Activated naive CD4-positive, alpha-beta T cell treated with anti-CD3 and anti-CD28 coated beads, Interleukin-2, amount 50 U/mL, for 72 hours (primary cell): ENCODE measurements around the gene PLA2G15. TPM values are rescaled to one million over a fixed set of nuclear protein-coding genes. Genes with fewer than 3 reads are reported as not detected.
A peak's percentile ranks its signal among the peaks of the same experiment; 100 is the strongest.

Experiments used
- ATAC-seq, 2 donors: fragments of 150-1000 bp; cut with Tn5 transposase; 2 replicates each; pipeline ENCODE4 v1.10.0; 2021; ENCODE audit warnings: mild to moderate bottlenecking in 2 of 2, moderate library complexity in 2 of 2
- DNase-seq, 2 donors: peaks; one replicate each; pipeline ENCODE4 v3.0.0; 2021 to 2022; ENCODE audit warnings: low spot score in 2 of 2
- H3K27ac Mint-ChIP-seq, 2 donors: one replicate each; pipeline ENCODE4 v1.8.0; 2022; ENCODE audit warnings: mild to moderate bottlenecking in 2 of 2, mixed read lengths in 2 of 2
- H3K36me3 Mint-ChIP-seq, 2 donors: one replicate each; pipeline ENCODE4 v1.8.0; 2022; ENCODE audit warnings: mixed read lengths in 2 of 2
- H3K9me3 Mint-ChIP-seq, 2 donors: one replicate each; pipeline ENCODE4 v1.8.0; 2022; ENCODE audit warnings: mixed read lengths in 2 of 2
- total RNA-seq, 2 donors: library from RNA; stranded (reverse); gene quantifications; one replicate each; pipeline ENCODE4 v1.2.3, GENCODE V29; 2022

Gene PLA2G15
- total RNA-seq, 2 donors from 2014 or later: 9.7 to 9.8 TPM

DNA sequence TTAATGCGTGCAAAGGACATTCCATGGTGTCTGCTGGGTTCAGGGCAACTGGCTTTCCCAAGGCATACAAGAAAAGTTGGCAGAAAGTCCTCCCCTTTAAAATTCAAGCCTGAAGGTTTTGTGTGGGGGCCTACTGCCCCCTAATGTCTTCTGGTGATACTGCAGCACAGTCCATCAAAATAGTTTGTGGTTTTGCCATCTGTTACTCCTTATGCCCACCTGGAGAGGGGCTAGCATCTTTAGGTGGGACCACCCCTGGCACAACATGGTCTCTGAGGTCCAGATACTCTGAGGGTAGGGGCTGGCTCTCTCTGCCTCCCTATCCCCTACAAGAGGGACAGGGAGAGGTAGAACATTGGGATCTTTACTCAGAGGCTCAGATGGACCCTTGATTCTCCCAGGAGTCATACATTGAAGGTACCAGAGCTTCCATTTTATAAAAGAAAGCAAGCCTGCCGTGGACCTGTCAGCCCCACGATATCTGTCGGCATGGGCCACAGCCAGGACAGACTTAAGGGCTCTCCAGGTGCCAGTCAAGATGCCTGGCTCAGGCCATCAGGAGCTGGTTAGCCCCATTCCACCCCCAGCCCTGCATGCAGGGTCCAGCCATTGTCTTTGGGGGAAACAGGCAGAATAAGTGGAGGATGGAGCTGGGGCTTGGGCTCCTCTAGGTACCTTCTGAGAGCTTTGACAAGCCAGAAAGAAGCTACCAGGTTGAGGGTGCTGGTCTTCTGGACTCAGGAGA is 15.6 kb upstream of the PLA2G15 start:
- H3K9me3 Mint-ChIP-seq: no peaks in the 10 kb centered on the region

DNA sequence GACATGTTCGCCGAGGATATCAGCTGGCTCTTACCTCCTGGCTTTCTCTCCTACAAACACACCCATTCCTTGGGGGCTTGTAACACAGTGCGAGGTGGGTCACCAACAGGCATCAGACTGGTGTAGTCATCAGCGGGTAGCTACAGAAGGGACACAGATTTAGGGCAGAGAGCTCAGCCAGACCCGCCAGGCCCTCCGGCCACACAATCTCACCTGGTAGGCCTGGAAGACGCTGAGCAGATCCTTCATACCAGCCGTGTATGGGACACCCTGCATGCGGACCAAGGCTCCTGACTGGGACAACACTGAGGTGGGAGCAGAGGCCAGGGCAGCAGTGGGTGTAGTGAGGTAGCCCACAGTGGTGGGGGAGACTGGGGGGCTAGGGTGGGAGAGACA is 15.0 kb upstream of the PLA2G15 start:
- no peak for ATAC-seq
- no peaks in the 10 kb centered on the region for H3K36me3 Mint-ChIP-seq
- no peak overlapping the region for H3K27ac Mint-ChIP-seq
- DNase-seq: no peak
- H3K9me3 Mint-ChIP-seq: no peaks in the 10 kb centered on the region

More for the DNA sequence above, 15.6 kb upstream of the PLA2G15 start:
- DNase-seq (peak in 1 of 2 donors; percentile 59), ATAC-seq (no peak)
- Mint-ChIP-seq H3K36me3 (no peaks in the 10 kb centered on the region), H3K27ac (peak overlapping the region; percentile 49 to 78)

DNA sequence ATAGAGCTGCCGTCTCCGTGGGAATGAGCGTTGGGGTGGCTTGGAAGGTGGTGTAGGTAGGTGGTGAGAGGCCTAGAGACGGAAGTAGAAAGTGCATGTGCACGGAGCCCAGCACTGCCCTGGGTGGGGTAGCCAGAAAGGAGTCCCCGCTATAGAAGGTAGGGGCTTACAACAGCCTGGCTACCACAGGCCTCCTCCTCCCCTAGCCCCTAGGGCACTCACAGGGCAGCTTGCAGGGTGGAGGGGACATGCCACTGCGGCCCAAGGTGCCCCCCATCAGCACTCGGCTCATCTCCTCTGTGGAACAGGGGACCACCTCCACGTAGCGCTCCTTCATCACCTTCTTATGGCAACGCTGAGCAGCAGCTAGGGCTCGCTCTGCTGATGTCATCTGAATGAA is 14.2 kb upstream of the PLA2G15 start:
- Mint-ChIP-seq H3K27ac (no peak overlapping the region), H3K36me3 (no peaks in the 10 kb centered on the region), H3K9me3 (no peaks in the 10 kb centered on the region)
- DNase-seq (no peak), ATAC-seq (no peak)

DNA sequence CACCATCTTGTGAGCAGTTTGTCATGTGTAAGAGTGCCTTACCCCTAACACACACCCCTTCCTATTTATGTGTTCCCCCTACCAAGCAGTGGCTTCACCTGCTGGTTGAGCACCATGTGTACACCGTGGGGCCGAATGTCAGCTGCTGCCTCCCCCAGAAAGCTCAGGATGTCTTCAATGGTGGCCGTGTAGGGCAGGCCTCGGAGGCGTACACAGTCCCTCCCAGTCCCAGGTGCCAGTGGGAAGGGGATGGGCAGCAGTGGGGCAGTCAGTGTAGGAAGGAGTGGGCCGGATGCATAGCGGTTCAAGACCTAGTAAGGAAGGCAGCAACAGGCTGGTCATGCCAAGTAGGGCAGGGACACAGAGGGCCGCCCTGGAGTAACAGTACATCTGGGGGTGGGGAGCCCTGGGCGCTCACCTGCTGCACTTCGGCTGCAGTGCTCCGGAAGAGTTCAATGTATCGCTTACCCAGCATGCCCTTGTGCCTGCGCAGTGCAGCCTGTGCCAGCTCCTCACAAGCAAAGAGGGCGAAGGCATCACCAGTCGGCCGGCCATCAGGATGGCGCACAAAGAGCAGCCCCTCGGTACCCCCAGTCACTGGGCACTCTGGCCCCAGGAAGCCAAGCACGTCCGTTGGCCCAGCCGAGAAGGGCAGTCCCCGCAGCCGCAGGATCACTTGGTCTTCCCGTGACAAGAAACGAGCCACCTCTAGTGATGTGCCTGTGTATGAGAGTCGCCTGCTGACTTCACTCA is 13.6 kb upstream of the PLA2G15 start:
- DNase-seq: no peak
- ATAC-seq: no peak
- Mint-ChIP-seq H3K27ac (peak overlapping the region in 1 of 2 donors; percentile 41), H3K9me3 (no peaks in the 10 kb centered on the region), H3K36me3 (no peaks in the 10 kb centered on the region)

DNA sequence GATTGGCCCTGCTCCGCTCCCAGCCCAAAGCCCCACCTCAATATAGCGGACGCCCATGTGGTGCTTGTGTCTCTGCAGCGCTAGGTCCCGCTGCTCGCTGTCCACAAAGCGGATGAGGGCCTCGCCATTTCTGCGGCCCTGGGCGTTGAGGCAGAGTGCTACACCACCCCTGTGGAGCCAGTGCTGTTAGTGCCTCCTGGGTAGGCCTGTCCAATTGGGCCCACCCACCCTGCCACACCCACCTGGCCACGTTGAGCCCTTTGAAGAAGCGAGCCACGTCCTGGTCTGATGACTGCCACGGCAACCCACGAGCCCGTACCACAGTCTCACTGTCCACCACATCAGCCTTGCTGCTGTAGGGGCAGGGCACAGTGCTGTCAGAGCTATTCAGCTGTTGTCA is 12.8 kb upstream of the PLA2G15 start:
- ATAC-seq: no peak
- Mint-ChIP-seq H3K27ac (peak overlapping the region in 1 of 2 donors; percentile 41), H3K36me3 (no peaks in the 10 kb centered on the region), H3K9me3 (no peaks in the 10 kb centered on the region)
- no peak for DNase-seq

DNA sequence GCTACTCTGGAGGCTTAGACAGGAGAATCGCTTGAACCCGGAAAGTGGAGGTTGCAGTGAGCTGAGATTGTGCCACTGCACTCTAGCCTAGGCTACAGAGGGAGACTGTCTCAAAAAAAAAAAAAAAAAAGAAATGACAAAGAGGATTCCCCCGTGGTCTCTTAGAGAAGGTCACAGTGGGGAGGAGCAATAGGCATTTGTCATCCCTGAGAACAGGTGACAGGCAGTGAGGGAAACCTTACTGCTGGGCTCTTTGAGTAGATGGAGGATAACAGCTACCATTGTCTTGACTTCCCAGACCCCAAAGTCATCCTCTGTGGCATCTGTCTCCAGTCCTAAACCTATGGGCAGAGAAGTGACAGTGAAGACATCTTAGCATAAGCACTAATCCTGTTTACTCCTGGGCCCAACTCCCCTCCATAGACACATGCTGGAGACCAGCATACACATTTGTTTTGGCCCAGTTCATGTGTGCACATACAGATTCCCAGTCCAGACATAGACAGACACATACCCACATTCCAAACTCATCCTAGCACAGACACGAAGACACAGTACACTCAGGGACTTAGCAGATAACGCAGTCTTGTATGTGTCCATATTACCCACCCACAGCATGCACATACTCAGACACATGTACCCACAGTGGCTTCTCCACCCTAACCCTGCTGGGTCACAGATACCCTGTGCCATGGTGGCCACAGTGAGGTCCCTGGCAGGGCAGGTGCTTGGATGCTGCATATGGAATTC is 11.9 kb upstream of the PLA2G15 start:
- Mint-ChIP-seq H3K36me3 (no peaks in the 10 kb centered on the region), H3K27ac (peak overlapping the region; percentile 2 to 31), H3K9me3 (no peaks in the 10 kb centered on the region)
- ATAC-seq (peak in 1 of 2 donors; percentile 41), DNase-seq (no peak)

DNA sequence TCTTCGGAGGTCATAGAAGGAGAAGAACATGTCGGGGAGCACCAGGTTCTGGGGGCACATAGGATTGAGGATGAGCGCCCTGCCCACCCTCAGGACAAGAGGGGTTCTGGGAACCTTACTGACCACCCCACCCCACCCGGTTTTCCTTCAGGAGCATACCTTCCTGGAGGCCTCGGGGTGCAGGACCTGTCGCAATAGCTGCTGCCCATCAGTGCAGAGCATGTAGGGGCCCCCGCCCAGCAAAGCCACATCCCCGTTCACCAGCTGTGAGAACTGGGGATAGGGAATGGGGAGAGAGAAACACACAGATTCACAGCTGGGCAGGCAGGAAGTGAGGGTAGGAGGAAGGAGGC is 11.4 kb upstream of the PLA2G15 start:
- DNase-seq (no peak), ATAC-seq (no peak)
- no peaks in the 10 kb centered on the region for H3K9me3 Mint-ChIP-seq
- H3K36me3 Mint-ChIP-seq: no peaks in the 10 kb centered on the region
- H3K27ac Mint-ChIP-seq: peak overlapping the region in 1 of 2 donors; percentile 2

DNA sequence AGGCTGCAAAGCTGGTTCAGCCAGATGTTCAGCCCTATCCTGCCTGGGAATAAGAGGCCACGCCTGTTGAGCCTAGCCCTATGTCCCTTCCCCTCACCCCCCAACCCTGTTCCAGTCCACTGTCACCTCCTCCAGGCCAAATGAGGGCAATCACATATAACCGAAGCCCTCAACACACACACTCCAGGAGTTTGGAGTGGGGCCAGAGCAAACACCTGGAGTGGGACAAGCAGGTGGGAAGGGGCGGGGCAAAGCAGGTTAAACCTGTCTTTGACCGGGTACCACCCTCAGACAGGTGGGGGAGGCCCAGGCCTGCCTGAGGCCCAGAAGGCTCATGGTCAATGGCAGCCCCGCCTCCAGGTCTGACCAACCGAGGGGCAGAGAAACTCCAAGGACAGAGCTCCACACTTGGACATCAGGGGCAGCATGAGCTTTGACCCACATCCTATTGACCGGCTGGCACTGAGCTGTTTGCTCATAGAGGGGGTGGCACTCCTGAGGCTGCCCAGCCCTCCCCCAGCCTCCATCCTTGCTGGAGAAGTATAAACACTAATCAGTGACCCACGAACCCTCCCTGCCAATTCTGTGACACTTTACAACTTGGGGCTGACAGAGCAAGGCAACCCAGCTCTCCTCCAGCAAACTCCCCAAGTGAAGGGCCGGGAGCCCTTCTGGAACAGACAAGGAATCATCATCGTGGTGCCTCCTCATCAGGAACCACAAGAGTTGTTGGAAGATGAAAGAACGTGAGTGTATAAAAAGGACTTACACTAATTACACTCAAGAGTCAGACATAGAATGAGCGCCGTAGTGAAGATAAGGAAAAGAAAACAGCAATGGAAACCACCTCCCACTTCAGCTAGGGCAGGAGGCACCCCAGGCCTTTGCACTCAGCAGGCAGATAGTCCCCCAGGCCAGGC is 10.7 kb upstream of the PLA2G15 start:
- DNase-seq: no peak

DNA sequence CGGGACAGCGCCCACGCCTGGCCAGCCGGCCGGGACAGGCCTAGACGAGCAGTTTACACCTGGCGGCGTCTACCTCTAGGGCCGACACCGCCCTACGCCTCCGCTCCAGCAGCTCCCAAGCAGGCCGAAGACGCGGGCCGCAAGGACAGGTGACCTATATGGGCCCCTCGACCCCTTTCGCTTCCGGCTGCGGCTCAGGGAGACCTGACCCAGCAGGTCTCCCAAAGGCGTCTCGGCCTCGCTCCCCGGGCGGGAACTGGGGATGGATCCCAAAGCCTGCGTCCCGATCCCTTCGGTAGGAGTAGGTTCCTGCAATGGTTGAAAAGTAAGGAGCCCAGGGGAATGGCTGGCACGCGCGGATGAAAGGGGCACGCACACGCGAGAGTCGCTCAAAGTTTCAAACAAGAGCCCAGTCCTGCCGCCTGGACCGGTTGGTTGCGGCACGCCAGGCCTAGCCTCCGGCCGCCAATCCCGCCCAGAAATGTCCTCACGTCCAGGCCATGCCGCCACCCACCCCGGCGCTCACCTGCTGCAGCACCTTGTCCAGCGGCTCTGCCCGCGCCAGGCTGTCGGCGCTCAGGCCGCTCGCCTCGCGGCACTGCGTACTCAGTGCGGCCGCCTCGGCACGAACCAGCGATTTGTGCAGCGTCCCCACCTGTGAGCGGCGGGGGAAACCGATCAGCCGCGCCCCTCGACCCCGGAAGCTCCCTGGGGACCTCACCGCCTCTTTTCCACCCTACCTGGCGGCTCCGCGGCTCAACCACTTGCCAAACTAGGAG is 9.9 kb upstream of the PLA2G15 start:
- DNase-seq (no peak), ATAC-seq (no peak)
- no peaks in the 10 kb centered on the region for H3K9me3 Mint-ChIP-seq
- no peak overlapping the region for H3K27ac Mint-ChIP-seq
- H3K36me3 Mint-ChIP-seq: no peaks in the 10 kb centered on the region

More for the DNA sequence above, 10.7 kb upstream of the PLA2G15 start:
- Mint-ChIP-seq H3K27ac (peak overlapping the region in 1 of 2 donors; percentile 1), H3K9me3 (no peaks in the 10 kb centered on the region), H3K36me3 (no peaks in the 10 kb centered on the region)
- ATAC-seq: no peak

DNA sequence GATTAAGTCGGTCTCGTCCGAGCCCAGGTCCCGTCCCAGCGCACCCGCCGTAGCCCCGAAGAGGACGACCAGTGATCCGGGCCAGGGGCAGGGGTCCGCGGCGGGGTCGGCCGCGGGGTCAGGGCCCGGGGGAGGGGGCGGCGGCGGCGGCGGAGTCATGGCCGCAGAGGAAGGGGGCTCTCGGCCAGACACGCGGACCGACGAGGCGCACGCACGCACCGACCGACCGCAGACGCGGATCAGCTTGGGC is 9.4 kb upstream of the PLA2G15 start, which contains the start of gene ESRP2:
Gene ESRP2 (minus strand): TSS at position 241 of the 250 bp plus-strand sequence. CDS start 82 bp downstream, at position 159.
- DNase-seq (no peak), ATAC-seq (no peak)
- H3K27ac Mint-ChIP-seq: peak within 1 kb of the TSS; percentile 30 to 79
- H3K36me3 Mint-ChIP-seq: no peaks in the 10 kb centered on the region
- no peaks in the 10 kb centered on the region for H3K9me3 Mint-ChIP-seq

DNA sequence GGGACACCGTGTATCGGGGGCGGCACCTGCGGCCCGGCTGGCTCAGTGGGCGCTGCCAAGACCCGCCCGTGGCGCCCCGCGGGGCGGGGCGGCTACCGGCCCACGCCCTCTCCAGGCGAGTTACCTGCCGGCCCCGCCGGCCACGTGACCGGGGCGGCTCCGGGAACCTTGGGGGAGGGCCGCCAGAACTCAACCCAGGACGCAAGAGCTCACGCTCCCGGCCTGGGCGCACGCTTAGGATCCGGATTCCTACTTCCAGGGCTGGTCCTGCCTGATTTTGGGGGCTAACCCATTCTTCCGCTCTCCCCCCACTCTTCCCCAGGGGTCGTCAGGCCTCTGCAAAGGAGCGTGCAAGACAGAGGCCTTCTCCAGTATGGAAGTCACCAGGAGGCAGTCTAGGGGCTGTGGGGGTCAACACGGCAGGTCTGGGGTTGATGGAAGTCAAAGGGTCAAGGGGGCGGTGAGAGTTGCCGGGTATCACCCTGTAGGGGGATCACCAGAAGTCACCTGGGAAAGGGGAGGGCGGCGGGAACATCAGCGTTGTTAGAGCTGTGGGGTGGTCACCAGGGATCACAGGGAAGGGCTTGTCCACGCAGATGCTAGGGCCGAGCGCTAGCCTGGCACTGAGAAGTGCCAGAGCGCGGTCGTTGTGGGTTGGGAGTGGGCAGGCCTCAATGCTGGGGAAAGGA is 8.9 kb upstream of the PLA2G15 start:
- ATAC-seq (peak in 1 of 2 donors; percentile 3), DNase-seq (no peak)
- H3K9me3 Mint-ChIP-seq: no peaks in the 10 kb centered on the region
- peak overlapping the region; percentile 30 to 79 for H3K27ac Mint-ChIP-seq
- no peaks in the 10 kb centered on the region for H3K36me3 Mint-ChIP-seq

DNA sequence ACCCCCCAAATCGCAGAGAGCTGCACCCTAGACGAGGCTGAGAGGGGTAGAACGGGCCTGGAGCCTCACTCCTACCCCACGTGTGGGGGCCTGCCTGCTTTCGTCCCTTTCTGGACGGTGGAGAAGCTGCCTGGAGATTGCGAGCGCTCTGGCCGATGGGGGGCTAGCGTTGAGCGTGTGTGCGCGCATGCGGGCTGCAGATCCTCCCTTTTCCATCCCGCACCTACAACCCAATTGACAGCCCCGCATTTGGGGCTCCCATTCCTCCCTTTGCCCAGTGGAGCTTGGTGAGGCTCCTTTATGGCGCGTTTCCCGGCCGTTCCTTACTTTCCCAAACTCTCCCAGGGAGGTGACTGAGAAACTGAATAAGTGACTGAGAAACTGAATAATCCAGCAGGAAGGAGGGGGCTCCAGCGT is 8.3 kb upstream of the PLA2G15 start:
- Mint-ChIP-seq H3K9me3 (no peaks in the 10 kb centered on the region), H3K36me3 (no peaks in the 10 kb centered on the region), H3K27ac (peak overlapping the region in 1 of 2 donors; percentile 79)
- ATAC-seq (peak in 1 of 2 donors; percentile 1), DNase-seq (no peak)

DNA sequence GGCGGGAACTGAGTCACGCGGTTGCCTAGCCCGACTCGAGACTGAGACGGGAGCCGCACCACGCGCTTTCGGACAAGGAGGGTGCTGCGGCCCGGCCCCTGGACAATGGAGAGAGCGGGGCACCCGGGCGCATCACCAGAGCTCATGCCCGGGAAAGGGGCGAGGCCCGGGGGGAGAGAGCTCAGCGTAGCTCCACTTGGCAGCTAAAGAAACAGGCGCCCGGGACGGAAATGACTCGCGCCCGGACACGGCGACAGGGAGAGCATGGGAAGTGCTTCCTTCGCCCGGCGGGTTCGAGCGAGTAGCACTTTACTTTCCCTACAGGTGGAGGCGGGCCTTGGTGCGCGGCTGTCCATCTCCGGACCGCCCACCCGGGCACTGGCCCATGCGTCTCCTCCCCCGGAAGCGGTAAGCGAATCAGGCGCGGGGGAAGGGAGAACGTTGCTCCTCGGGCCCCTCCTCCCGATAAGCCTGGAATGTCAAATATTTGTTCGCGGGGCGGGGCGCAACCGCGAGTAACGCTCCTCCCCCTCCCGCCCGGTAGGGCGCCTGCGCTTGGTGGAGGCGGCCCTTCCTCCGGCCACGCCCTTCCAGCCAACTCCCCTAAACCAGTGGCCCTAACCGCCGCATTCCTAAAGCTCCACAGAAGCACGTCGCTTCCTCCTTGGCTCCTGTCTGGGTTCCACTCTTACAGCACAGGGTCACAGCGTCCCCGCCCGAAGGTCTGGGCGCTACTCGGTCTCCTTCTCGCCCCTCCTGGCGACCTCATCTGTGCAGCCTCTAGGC is 7.7 kb upstream of the PLA2G15 start:
- ATAC-seq (peak; percentile 80 to 81), DNase-seq (peak; percentile 92 to 96)
- Mint-ChIP-seq H3K9me3 (no peaks in the 10 kb centered on the region), H3K27ac (peak overlapping the region; percentile 79 to 88), H3K36me3 (no peaks in the 10 kb centered on the region)

DNA sequence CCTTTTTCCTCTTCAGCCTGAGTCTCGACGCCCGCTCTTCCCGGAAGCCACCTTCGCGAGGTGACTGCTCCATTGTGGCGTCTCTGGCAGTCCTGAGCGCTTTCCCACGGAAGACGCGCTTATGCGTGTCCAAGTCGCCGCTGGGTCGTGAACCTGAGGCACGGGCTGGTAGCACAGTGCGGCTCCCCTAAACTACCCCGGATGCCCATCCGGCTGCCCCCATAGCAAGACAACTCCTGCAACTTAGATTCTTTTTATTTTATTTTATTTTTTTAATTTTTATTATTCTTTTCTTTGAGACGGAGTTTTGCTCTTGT is 7.2 kb upstream of the PLA2G15 start:
- H3K27ac Mint-ChIP-seq: peak overlapping the region; percentile 79 to 88
- no peaks in the 10 kb centered on the region for H3K9me3 Mint-ChIP-seq
- ATAC-seq: peak in 1 of 2 donors; percentile 29
- no peak for DNase-seq
- H3K36me3 Mint-ChIP-seq: no peaks in the 10 kb centered on the region

DNA sequence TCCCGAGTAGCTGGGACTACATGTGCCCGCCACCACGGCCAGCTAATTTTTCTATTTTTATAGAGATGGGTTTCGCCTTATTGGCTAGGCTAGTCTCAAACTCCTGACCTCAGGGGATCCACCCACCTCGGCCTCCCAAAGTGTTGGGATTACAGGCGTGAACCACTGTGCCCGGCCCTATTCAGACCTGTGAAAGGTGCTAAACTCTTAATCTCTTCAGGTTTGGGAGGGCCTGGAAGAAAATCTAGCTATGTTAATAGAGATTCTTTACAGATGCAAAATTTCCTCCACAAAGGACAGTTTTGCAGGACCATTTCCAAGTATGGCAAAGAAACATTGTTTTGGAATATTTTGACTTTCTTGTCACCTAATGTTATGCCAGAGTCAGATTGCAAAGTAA is 3.1 kb upstream of the PLA2G15 start:
- no peak for DNase-seq
- Mint-ChIP-seq H3K9me3 (no peaks in the 10 kb centered on the region), H3K36me3 (peaks cover 5% of the 10 kb centered on the region in 2 donors), H3K27ac (no peak overlapping the region)
- no peak for ATAC-seq
